ENCODE results near the gene TRIO. TPM values are rescaled to one million over a fixed set of nuclear protein-coding genes. Genes with fewer than 3 reads are reported as not detected.

The TRIO gene
- total RNA-seq, 1 donor from 2014 or later, result 223 TPM

DNA sequence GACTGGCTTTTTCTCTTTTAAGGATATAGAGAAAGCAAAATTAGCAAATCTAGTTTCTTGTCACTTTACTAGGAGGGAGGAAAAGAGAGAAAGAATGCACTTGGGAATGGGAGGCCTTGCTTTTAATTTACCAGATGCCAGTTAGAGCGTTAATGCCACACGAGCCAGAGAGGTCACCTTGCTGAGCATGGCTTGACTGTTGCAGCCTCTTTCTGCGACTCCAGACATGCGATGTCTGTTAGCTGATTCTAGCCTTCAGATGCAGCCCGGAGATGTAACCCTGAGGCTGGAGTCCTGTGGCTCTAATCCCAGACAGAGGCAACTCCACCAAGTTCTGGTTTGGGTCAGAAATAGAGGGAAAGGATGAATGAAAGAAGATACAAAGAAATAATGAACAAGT lies 152.5 kb downstream of the TRIO start:
- TF ChIP-seq, protein P1, sequence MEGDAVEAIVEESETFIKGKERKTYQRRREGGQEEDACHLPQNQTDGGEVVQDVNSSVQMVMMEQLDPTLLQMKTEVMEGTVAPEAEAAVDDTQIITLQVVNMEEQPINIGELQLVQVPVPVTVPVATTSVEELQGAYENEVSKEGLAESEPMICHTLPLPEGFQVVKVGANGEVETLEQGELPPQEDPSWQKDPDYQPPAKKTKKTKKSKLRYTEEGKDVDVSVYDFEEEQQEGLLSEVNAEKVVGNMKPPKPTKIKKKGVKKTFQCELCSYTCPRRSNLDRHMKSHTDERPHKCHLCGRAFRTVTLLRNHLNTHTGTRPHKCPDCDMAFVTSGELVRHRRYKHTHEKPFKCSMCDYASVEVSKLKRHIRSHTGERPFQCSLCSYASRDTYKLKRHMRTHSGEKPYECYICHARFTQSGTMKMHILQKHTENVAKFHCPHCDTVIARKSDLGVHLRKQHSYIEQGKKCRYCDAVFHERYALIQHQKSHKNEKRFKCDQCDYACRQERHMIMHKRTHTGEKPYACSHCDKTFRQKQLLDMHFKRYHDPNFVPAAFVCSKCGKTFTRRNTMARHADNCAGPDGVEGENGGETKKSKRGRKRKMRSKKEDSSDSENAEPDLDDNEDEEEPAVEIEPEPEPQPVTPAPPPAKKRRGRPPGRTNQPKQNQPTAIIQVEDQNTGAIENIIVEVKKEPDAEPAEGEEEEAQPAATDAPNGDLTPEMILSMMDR (IDR thresholded peaks at IDR 0.05), result no peak
- no peak for ATAC-seq (ENCODE audit: low read depth)
- no peaks in the 10 kb centered on the region for H3K9me3 Mint-ChIP-seq
- ChIA-PET POLR2A (no interaction called here), CTCF (no interaction called here)
- no peak for DNase-seq
- peaks cover 85% of the 10 kb centered on the region for H3K36me3 Mint-ChIP-seq (ENCODE audit: low read depth)
- no peaks in the 10 kb centered on the region for H3K4me1 Mint-ChIP-seq
- H3K27ac Mint-ChIP-seq, result no peak overlapping the region
- intact Hi-C loops (cut with micrococcal nuclease), result no loop called here
- no peak overlapping the region for H3K4me3 Mint-ChIP-seq
- no peaks in the 10 kb centered on the region for H3K27me3 Mint-ChIP-seq

DNA sequence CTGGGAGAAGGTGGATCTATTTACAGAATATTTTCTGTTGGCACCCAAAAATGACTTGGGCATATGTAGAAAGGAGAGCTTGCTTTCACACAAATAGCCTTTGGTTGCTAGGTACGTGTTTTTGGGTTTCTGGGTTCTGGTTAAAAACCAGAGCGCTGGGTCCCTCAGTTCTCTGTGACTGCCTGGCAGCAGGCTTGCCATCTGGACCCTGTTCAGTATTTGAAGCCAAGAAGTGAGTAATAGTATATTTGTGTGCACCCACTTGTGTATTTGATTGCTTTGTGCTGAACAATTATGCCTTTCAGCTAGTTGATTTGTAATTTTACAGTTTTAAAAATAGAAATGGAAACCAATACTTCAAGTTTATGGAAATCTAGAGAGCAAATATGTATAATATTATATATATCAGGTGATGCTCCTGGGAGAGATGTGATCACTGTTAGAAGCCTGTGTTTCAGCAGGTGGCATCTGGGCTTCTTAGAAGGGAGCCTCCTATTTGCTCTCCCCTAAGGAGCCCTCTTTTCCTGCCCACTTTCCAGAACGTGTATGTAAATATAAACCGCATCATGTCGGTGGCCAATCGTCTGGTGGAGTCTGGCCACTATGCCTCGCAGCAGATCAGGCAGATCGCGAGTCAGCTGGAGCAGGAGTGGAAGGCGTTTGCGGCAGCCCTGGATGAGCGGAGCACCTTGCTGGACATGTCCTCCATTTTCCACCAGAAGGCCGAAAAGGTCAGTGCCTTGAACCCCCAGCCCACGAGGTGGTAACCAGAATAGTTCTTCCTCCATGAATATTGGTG lies 153.6 kb downstream of the TRIO start:
- Mint-ChIP-seq H3K27me3 (no peaks in the 10 kb centered on the region), H3K36me3 (ENCODE audit: low read depth) (peaks cover 85% of the 10 kb centered on the region), H3K4me1 (no peaks in the 10 kb centered on the region), H3K4me3 (no peak overlapping the region), H3K9me3 (no peaks in the 10 kb centered on the region), H3K27ac (no peak overlapping the region)
- no peak for DNase-seq
- no peak for ATAC-seq (ENCODE audit: low read depth)
- POLR2A ChIA-PET, result no interaction called here
- CTCF ChIA-PET, result no interaction called here
- TF ChIP-seq, protein P1 (IDR thresholded peaks at IDR 0.05), result no peak
- intact Hi-C loops (cut with micrococcal nuclease), result no loop called here

DNA sequence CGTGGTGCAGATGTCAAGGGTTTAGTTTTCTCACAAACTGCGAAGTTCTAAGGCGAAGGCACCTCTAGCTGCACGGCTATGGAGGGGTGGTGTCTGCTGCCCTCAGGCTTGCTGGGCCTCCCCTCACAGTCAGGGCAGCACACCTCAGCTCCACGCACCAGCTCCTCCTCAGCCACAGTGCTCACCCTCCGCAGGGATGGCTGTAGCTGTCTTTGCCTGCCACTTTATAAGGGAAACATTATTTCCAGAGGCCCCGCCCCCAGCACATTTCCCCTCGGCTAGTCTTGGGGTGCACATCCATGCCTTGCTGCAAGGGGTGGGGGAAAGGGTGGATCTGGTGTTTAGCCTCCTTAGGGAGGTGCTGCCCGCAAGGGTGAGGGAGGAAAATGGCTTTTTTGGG lies 154.6 kb downstream of the TRIO start:
- no peak overlapping the region for H3K4me3 Mint-ChIP-seq
- H3K27ac Mint-ChIP-seq, result no peak overlapping the region
- ChIA-PET POLR2A (no interaction called here), CTCF (no interaction called here)
- H3K9me3 Mint-ChIP-seq, result no peaks in the 10 kb centered on the region
- peaks cover 84% of the 10 kb centered on the region for H3K36me3 Mint-ChIP-seq (ENCODE audit: low read depth)
- no peaks in the 10 kb centered on the region for H3K27me3 Mint-ChIP-seq
- H3K4me1 Mint-ChIP-seq, result no peaks in the 10 kb centered on the region
- intact Hi-C loops (cut with micrococcal nuclease), result no loop called here
- TF ChIP-seq, protein P1 (IDR thresholded peaks at IDR 0.05), result no peak
- DNase-seq, result no peak
- ATAC-seq (ENCODE audit: low read depth), result no peak

DNA sequence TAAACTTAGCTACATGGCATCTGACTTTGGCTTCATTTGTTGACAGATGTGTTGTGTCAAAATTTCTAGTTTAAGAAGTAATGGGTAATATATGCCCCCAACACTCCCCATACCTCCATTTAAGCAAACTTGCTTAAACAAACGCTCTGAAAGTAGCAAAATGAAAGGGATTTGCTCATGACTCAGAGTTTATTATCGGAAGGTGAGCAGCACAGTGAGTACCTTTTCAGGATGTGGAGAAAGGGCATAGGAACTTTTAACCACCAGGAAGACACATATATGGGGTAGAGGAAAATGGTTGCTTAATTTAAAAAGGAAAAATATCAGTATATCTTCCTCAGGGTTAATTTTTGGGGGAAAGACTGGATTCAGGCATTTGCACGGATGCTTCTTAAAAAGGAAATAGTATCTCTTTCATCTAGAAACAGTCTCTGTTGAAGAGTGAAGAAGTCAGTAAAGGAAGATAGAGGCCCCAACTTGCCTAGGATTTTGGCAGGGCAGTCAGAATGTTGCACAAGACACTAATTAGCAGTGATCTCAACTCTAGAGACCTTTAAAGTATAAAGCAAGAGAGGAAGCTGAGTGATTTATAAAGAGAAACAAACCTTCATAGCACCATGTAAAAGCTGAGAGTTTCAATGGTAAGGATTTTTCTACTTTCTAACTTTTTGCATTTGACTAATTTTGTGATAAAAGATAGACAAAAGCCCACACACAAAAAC lies 155.1 kb downstream of the TRIO start:
- no peak for DNase-seq
- ChIA-PET CTCF (no interaction called here), POLR2A (no interaction called here)
- intact Hi-C loops (cut with micrococcal nuclease), result no loop called here
- no peaks in the 10 kb centered on the region for H3K27me3 Mint-ChIP-seq
- no peak overlapping the region for H3K4me3 Mint-ChIP-seq
- peaks cover 83% of the 10 kb centered on the region for H3K36me3 Mint-ChIP-seq (ENCODE audit: low read depth)
- H3K9me3 Mint-ChIP-seq, result no peaks in the 10 kb centered on the region
- no peak overlapping the region for H3K27ac Mint-ChIP-seq
- H3K4me1 Mint-ChIP-seq, result no peaks in the 10 kb centered on the region
- TF ChIP-seq, protein P1 (IDR thresholded peaks at IDR 0.05), result no peak
- no peak for ATAC-seq (ENCODE audit: low read depth)

DNA sequence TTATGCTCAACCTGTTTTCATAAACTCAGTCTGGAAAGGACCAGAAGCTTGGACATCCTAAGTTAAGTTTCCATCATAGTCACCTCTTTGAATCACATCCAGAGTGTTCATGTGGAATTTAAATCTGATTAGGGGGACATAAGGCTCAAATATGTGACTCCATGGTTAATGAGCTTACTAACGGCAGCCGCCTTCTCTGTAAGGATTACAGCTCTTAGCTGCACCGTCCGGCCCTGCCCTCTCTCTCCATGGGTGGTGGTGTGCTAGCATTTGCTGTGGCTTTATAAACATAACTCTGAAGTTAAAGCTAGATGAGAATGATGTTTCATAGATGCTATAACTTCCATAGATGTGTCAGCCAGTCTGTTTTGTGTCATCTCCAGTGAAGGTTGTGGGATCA lies 156.5 kb downstream of the TRIO start:
- Mint-ChIP-seq H3K36me3 (ENCODE audit: low read depth) (peaks cover 89% of the 10 kb centered on the region), H3K27ac (no peak overlapping the region), H3K27me3 (no peaks in the 10 kb centered on the region), H3K9me3 (no peaks in the 10 kb centered on the region), H3K4me3 (no peak overlapping the region), H3K4me1 (no peaks in the 10 kb centered on the region)
- POLR2A ChIA-PET, result no interaction called here
- TF ChIP-seq, protein P1 (IDR thresholded peaks at IDR 0.05), result no peak
- CTCF ChIA-PET, result no interaction called here
- ATAC-seq (ENCODE audit: low read depth) (no peak), DNase-seq (no peak)
- intact Hi-C loops (cut with micrococcal nuclease), result no loop called here
